ENCODE measurements around the gene GRID1. TPM values are rescaled to one million over a fixed set of nuclear protein-coding genes. Genes with fewer than 3 reads are reported as not detected.

The GRID1 gene
- total RNA-seq, 1 donor from 2014 or later: not detected

GRCh38 chr10:86013568-86013967 is 353.0 kb downstream of the GRID1 start:
- H3K4me3 Mint-ChIP-seq: no peak overlapping the region
- no peak for DNase-seq
- CTCF ChIA-PET: no interaction called here

DNA sequence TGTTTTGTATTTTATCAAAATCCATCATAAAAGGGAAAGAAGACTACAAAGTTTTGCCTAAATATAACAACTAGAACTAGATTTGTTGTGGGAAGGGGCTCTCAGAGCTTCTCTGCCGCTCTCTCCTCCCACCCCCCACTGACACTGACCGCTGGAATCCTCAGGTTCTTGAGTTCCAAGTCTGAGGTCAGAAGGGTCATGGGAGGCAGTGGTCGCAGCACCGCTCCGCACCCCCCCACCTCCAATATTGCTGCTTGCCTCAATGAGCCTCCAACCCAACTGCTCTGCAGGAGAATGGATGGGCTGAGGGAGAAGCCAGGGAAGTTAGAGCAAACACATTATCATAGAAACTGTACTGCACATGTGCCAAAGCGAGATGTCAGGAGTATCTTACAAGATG is 359.4 kb downstream of the GRID1 start:
- ATAC-seq (ENCODE audit: low read depth): no peak
- DNase-seq: no peak
- ChIA-PET CTCF (no interaction called here), POLR2A (no interaction called here)
- Mint-ChIP-seq H3K4me3 (no peak overlapping the region), H3K27me3 (peaks cover 18% of the 10 kb centered on the region), H3K9me3 (peaks cover 2% of the 10 kb centered on the region), H3K4me1 (no peaks in the 10 kb centered on the region), H3K27ac (no peak overlapping the region), H3K36me3 (ENCODE audit: low read depth) (no peaks in the 10 kb centered on the region)
- intact Hi-C loops (cut with micrococcal nuclease): no loop called here
- TF ChIP-seq CTCF (IDR thresholded peaks at IDR 0.05): no peak

More at GRCh38 chr10:86013568-86013967, 353.0 kb downstream of the GRID1 start:
- no peaks in the 10 kb centered on the region for H3K36me3 Mint-ChIP-seq (ENCODE audit: low read depth)
- no peaks in the 10 kb centered on the region for H3K9me3 Mint-ChIP-seq
- POLR2A ChIA-PET: no interaction called here
- TF ChIP-seq CTCF (IDR thresholded peaks at IDR 0.05): no peak
- peaks cover 12% of the 10 kb centered on the region for H3K4me1 Mint-ChIP-seq
- H3K27ac Mint-ChIP-seq: no peak overlapping the region
- H3K27me3 Mint-ChIP-seq: peaks cover 5% of the 10 kb centered on the region
- intact Hi-C loops (cut with micrococcal nuclease): no loop called here
- ATAC-seq (ENCODE audit: low read depth): no peak

GRCh38 chr10:86004337-86004736 is 362.3 kb downstream of the GRID1 start:
- ChIA-PET POLR2A (no interaction called here), CTCF (interaction anchor here (1.5 kb wide), 1 partner anchor 356 kb away, joined by 3 read pairs; no protein-coding TSS in a partner anchor)
- ATAC-seq (ENCODE audit: low read depth) (no peak), DNase-seq (no peak)
- intact Hi-C loops (cut with micrococcal nuclease): no loop called here
- Mint-ChIP-seq H3K4me3 (no peak overlapping the region), H3K4me1 (no peaks in the 10 kb centered on the region), H3K36me3 (ENCODE audit: low read depth) (no peaks in the 10 kb centered on the region), H3K27me3 (peaks cover 20% of the 10 kb centered on the region), H3K9me3 (peaks cover 2% of the 10 kb centered on the region), H3K27ac (no peak overlapping the region)
- no peak for TF ChIP-seq CTCF (IDR thresholded peaks at IDR 0.05)

DNA sequence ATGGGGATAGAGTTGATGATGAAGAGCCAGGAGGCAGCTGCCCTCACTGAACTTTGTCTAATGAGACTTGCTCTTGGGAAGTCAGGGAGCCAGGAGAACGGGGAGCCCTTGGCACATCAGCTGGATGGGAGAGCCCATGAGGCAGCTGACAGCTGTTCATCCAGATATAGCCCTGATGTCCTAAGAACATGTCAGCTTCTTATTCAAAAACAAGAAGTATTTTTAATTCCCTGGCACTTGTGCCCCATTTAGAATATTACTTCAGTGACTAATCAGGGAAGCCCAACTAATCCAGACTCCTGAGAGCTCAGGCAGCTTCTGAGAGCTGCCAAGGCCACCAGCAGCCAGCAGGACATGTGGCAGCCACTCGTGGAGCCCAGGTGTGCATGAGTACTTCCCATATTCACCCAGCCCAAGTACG is 363.4 kb downstream of the GRID1 start:
- DNase-seq (no peak), ATAC-seq (ENCODE audit: low read depth) (no peak)
- CTCF ChIA-PET: interaction anchor here (1.5 kb wide), 1 partner anchor 357 kb away, joined by 3 read pairs; no protein-coding TSS in a partner anchor
- Mint-ChIP-seq H3K4me1 (no peaks in the 10 kb centered on the region), H3K9me3 (no peaks in the 10 kb centered on the region), H3K36me3 (ENCODE audit: low read depth) (no peaks in the 10 kb centered on the region), H3K4me3 (no peak overlapping the region), H3K27ac (no peak overlapping the region), H3K27me3 (peaks cover 20% of the 10 kb centered on the region)
- TF ChIP-seq CTCF (IDR thresholded peaks at IDR 0.05): no peak
- intact Hi-C loops (cut with micrococcal nuclease): no loop called here
- POLR2A ChIA-PET: no interaction called here

- no peak overlapping the region for H3K27ac Mint-ChIP-seq
- ChIA-PET CTCF (no interaction called here), POLR2A (no interaction called here)
- no peak for ATAC-seq (ENCODE audit: low read depth)
- H3K27me3 Mint-ChIP-seq: peaks cover 17% of the 10 kb centered on the region
- H3K36me3 Mint-ChIP-seq (ENCODE audit: low read depth): no peaks in the 10 kb centered on the region
- no peak for DNase-seq
- H3K4me3 Mint-ChIP-seq: no peak overlapping the region
- no peaks in the 10 kb centered on the region for H3K4me1 Mint-ChIP-seq
- intact Hi-C loops (cut with micrococcal nuclease): loop anchor here (2.0 kb wide), 1 partner anchor 375 kb away; no protein-coding TSS in a partner anchor
- no peak for TF ChIP-seq CTCF (IDR thresholded peaks at IDR 0.05)
- H3K9me3 Mint-ChIP-seq: peaks cover 4% of the 10 kb centered on the region
These were observed 365.1 kb downstream of the GRID1 start for GRCh38 chr10:86001521-86001920.

Data from activated B cell treated with CpG ODN at 0.5 μM for 24 hours (primary cell).